AG20443 (cell line): ENCODE measurements around the gene ADIPOR2.
A peak's percentile ranks its signal among the peaks of the same experiment; 100 is the strongest.
"Not testable (repeated sequence)": the region's sequence is repeated elsewhere in the genome, so short reads cannot be mapped to it uniquely, and the experiment has no call there.

Experiments
- DNase-seq: peaks from one replicate; pipeline ENCODE4 v3.0.0; 2012; ENCODE audit warnings: low spot score, mixed read lengths

The ADIPOR2 gene

DNA sequence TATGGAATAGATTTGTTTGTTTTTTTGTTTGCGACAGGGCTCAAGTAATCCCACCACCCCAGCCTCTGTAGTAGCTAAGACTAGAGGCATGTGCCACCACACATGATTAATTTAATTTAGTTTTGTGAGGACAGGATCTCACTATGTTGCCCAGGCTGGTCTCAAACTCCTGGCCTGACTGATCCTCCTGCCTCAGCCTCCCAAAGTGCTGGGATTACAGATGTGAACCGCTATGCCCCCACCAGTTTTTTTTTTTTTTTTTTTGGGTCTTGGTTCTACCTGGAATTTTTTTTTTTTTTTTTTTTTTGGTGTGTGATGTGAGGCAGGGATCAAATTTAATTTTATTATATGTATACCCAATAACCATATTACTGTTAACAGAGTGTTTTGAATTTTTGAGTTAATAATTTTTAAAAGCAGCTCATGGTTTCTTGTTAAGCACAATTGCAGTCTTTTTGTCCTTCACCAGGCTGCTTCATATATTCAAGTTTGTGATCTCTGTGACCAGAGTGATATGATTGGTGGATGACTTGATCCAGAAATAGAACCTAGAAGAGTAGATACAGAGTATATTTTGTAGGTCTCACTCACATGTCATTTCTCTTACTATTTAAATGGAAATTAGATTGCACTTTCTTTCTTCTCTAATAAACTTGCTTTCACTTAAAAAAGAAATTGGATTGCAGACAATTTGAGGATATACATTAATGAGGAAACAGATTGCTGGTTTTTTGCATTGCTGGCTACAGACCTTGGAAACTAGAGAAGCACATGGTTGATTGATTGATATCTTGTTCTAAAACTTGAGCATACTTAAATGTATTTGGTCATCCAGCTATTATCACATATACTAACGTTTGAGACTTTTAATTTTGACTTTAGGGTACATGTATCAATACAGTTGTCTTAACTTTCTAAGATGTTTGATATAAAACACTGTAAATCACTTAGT is 13.2 kb downstream of the ADIPOR2 start:
- DNase-seq: no peak

DNA sequence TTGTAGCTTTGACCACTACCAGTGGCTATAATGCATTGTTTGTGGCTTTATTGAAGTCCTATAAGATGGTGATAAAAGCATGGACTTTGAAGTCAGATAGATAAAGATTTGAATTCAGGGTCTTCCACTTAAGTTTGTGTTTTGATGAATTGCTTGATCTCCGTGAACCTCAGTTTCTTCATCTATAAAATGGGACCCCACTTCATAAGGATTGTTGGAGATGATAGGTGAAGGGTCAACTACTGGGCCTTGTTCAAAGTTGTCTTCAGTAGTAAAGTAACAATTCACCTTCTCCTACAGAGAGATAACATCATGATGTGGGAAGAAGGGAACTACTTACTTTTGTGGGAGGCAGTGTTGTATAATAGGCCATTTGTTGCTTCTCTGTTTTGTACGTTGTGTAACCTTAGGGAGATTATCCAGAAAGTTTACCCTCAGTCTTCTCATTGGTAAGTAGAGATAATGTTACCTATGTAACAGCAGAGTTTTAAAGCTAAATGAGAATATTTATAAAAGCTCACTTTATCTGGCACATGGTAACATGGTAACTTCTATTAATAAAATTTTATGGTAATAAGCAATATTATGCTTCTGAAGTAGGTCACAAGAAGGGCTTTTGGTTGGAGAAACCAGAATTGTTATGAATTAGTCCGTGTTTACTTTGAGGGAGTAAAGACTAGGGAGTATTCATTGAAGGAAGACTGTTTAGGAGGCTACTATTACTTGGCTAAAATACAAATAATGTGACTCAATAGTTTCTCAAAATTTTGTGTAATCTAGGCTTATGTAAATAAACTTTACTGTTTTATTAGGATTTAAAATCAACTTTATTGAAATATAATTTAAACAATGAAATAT is 15.1 kb downstream of the ADIPOR2 start:
- DNase-seq: no peak

DNA sequence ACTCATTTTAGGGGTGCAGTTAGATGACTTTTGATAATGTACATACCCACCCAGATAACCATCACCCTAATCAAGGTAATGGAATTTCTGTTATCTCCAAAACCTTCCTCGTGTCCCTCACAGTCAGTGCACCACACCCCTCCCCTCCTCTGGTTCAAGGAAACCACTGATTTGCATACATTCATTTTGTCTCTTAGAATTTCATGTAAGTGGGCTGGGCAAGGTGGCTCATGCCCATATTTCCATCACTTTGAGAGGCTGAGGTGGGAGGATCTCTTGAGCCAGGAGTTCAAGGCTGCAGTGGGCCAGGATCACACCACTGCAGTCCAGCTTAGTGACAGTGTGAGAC is 15.7 kb downstream of the ADIPOR2 start:
- no peak for DNase-seq

GRCh38 chr12:1707051-1707450 is 16.2 kb downstream of the ADIPOR2 start:
- DNase-seq: no peak

DNA sequence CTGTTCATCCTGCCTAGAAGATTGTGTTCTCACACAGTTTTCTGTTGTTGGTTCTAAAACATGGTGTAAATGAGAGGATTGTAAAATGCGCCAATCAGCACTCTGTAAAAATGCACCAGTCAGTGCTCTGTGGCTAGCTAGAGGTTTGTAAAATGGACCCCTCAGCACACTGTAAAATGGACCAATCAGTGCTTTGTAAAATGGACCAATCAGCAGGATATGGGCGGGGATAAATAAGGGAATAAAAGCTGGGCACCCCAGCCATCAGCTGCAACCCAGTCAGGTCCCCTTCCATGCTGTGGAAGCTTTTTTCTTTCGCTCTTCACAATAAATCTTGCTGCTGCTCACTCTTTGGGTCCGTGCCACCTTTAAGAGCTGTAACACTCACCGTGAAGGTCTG is 19.1 kb downstream of the ADIPOR2 start:
- not testable (repeated sequence) for DNase-seq

GRCh38 chr12:1710870-1711269 is 20.0 kb downstream of the ADIPOR2 start:
- DNase-seq: not testable (repeated sequence)

GRCh38 chr12:1711536-1712211 is 20.8 kb downstream of the ADIPOR2 start:
- not testable (repeated sequence) for DNase-seq

DNA sequence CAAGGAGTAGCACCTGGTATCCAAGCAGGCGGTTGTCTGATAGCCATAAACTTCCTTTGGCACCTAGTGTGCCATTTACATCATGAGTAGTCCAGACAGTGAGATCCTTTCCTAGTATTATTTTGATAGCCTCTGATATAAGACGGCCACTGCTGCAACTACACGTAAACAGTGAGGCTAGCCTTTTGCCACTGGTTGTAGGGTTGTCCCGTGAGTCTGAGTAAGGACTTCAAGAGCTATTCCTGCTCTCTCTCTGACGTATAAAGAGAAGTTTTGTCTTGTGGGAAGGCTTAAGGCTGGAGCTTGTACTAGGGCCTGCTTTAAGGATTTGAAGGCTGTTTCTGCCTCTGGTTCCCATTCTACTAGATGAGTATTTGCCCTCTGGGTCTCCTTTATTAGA is 21.4 kb downstream of the ADIPOR2 start:
- not testable (repeated sequence) for DNase-seq

DNA sequence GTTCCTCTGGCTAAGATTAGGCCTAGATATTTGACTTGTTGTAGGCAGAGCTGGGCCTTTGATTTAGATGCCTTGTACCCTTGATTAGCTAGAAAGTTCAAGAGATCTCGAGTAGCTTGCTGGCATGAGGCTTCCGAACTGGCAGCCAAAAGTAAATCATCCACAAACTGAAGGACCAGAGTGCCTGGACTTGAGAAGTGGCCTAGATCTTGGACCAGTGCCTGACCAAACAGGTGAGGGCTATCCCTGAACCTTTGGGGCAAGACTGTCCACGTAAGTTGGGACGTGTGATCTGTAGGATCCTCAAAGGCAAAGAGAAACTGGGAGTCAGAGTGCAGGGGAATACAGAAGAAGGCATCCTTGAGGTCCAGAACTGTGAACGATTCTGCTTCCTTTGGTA is 22.0 kb downstream of the ADIPOR2 start:
- DNase-seq: not testable (repeated sequence)

GRCh38 chr12:1713783-1714348 is 23.0 kb downstream of the ADIPOR2 start:
- not testable (repeated sequence) for DNase-seq

DNA sequence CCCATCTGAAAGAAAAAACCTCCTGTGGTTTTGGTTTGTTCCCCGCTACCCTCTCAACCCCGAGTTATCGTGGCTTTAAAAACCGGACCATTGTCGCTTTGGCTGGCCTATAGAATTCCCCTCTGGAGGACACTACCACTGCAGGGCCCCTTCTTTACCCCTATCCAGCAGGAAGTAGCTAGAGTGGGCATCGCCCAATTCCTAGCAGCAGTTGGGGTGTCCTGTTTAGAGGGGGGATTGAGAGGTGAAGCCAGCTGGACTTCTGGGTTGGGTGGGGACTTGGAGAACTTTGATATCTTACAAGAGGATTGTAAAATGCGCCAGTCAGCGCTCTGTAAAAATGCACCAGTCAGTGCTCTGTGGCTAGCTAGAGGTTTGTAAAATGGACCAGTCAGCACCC is 24.6 kb downstream of the ADIPOR2 start:
- DNase-seq: not testable (repeated sequence)

GRCh38 chr12:1716215-1716862 is 25.5 kb downstream of the ADIPOR2 start:
- no peak for DNase-seq

GRCh38 chr12:1716911-1717310 is 26.0 kb downstream of the ADIPOR2 start:
- DNase-seq: peak; percentile 14

- peak; percentile 16 for DNase-seq
These were observed 28.3 kb downstream of the ADIPOR2 start for GRCh38 chr12:1719139-1719538.

- DNase-seq: no peak
These were observed 29.6 kb downstream of the ADIPOR2 start for GRCh38 chr12:1720494-1720893.

GRCh38 chr12:1723721-1724120 is 32.9 kb downstream of the ADIPOR2 start:
- DNase-seq: no peak

DNA sequence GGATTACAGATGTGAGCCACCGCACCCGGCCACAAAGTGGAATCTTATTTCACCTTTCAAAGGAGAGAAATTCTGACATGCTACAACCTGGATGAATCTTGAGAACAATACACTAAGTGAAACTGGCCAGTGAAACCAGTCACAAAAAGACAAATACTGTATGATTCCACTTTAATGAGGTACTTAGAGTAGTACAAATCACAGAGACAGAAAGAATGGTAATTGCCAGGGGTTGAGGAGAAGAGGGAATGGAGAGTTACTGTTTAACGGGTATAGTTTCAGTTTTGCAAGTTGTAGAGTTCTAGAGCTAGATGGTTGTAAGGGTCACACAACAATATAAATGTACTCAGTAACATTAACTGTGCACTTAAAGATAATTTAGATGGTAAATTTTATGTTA is 33.4 kb downstream of the ADIPOR2 start:
- no peak for DNase-seq

GRCh38 chr12:1726753-1727152 is 35.9 kb downstream of the ADIPOR2 start:
- DNase-seq: no peak

- no peak for DNase-seq
These were observed 38.0 kb downstream of the ADIPOR2 start for GRCh38 chr12:1728824-1729223.

GRCh38 chr12:1731019-1731687 is 40.3 kb downstream of the ADIPOR2 start:
- DNase-seq: no peak

DNA sequence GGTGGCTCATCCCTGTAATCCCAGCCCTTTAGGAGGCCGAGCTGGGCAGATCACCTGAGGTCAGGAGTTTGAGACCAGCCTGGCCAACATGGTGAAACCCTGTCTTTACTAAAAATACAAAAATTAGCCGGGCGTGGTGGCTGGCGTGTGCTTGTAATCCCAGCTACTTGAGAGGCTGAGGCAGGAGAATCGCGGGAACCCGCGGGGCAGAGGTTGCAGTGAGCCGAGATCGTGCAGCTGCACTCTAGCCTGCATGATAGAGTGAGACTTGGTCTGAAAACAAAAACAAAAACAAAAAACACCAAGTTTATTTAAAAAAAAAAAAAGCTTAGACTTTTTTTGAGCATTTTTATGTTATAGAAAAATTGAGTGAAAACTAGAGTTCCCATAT is 40.8 kb downstream of the ADIPOR2 start:
- not testable (repeated sequence) for DNase-seq
